ENCODE measurements around the gene SARS1.

- TF ChIP-seq GATA2 (IDR thresholded peaks at IDR 0.05; ENCODE audit: low read depth, low read length), result no peak
- TF ChIP-seq GATA3 (IDR thresholded peaks at IDR 0.05; ENCODE audit: low read depth, low read length), result no peak
Observed at GRCh38 chr1:109258481-109259466, 45.1 kb downstream of the SARS1 start.

All from SH-SY5Y (cell line).